ENCODE results near the gene HAPLN3.

DNA sequence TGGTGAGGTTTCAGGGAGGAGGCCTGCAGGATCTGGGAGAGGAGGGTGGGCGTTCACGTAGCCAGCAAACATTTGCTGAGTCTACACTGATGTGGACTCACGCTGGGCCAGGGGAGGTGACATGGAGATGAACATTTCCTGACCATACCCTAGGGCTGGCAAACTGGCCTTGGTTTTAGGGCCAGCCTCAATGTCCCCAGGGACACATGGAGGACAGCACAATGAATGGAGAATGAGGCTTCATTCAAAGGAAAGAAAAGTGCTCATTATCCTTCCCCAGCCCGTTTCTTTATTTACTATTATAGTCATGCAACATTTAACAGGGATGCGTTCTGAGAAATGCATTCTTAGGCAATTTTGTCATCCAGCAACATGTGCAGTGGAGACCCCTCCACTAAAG is 65.3 kb downstream of the HAPLN3 start:
- TF ChIP-seq, protein P1, sequence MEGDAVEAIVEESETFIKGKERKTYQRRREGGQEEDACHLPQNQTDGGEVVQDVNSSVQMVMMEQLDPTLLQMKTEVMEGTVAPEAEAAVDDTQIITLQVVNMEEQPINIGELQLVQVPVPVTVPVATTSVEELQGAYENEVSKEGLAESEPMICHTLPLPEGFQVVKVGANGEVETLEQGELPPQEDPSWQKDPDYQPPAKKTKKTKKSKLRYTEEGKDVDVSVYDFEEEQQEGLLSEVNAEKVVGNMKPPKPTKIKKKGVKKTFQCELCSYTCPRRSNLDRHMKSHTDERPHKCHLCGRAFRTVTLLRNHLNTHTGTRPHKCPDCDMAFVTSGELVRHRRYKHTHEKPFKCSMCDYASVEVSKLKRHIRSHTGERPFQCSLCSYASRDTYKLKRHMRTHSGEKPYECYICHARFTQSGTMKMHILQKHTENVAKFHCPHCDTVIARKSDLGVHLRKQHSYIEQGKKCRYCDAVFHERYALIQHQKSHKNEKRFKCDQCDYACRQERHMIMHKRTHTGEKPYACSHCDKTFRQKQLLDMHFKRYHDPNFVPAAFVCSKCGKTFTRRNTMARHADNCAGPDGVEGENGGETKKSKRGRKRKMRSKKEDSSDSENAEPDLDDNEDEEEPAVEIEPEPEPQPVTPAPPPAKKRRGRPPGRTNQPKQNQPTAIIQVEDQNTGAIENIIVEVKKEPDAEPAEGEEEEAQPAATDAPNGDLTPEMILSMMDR (IDR thresholded peaks at IDR 0.05; ENCODE audit: low read length), result no peak
- no peak for TF ChIP-seq EZH2 (optimal IDR thresholded peaks at IDR 0.05; ENCODE audit: low read depth, low read length)

All from MM.1S (cell line).